SK-N-SH (cell line): ENCODE measurements around the gene ANKRD1. TPM values are rescaled to one million over a fixed set of nuclear protein-coding genes. Genes with fewer than 3 reads are reported as not detected.
A peak's percentile ranks its signal among the peaks of the same experiment; 100 is the strongest.

ENCODE experiments used
- CTCF ChIA-PET: fragments of 300-600, 350-600 bp; formaldehyde crosslinking; extraction: SDS; loops from one replicate; lab custom pipeline; 2021; lab: Yijun Ruan, JAX
- POLR2A ChIA-PET: fragments of 350-600 bp; sonication (Branson Sonifier 250); formaldehyde crosslinking; extraction: SDS; loops from one replicate; lab custom pipeline; 2020; ENCODE audit warnings: antibody characterized with exemption, inconsistent platforms; lab: Yijun Ruan, JAX
- DNase-seq: peaks from one replicate; pipeline ENCODE4 v3.0.0; 2012
- H2AFZ ChIP-seq: fragments of 200-600 bp; sonication (generic); 2 replicates; pipeline ENCODE4 v1.8.1; 2016; ENCODE audit warnings: antibody characterized with exemption, mild to moderate bottlenecking, low read depth
- H3F3A ChIP-seq: fragments of 200-600 bp; sonication (generic); replicated peaks from 2 replicates; pipeline ENCODE3; 2016; ENCODE audit warnings: antibody characterized with exemption, mild to moderate bottlenecking; ENCODE audit not compliant: insufficient read depth
- H3K27ac ChIP-seq, 2 experiments: fragments of 200-500 bp in 1 of 2; fragments of 200-600 bp in 1 of 2; sonication (Bioruptor generic) in 1 of 2; sonication (generic), shearing (Covaris generic) in 1 of 2; 2 replicates each; pipeline versions ENCODE4 v1.5.1 to v1.6.1; 2014 to 2016; ENCODE audit warnings: low read depth in 2 of 2, inconsistent platforms in 1 of 2, low read length in 1 of 2, mild to moderate bottlenecking in 1 of 2, mixed read lengths in 1 of 2
- H3K27me3 ChIP-seq: fragments of 200-600 bp; sonication (generic), shearing (Covaris generic); 2 replicates; pipeline ENCODE4 v1.6.1; 2016; ENCODE audit warnings: mixed run types; ENCODE audit not compliant: insufficient read depth
- H3K36me3 ChIP-seq, 2 experiments: fragments of 200-500 bp in 1 of 2; fragments of 200-600 bp in 1 of 2; sonication (Bioruptor generic) in 1 of 2; sonication (generic) in 1 of 2; replicated peaks in 1 of 2; 2 replicates each; pipeline versions ENCODE3 to v1.5.1; 2014 to 2016; ENCODE audit warnings: low read length in 1 of 2, mild to moderate bottlenecking in 1 of 2; ENCODE audit not compliant: insufficient read depth in 2 of 2, control insufficient read depth in 1 of 2
- H3K4me1 ChIP-seq, 2 experiments: fragments of 200-500 bp in 1 of 2; fragments of 200-600 bp in 1 of 2; sonication (Bioruptor generic) in 1 of 2; sonication (generic), shearing (Covaris generic) in 1 of 2; 2 replicates each; pipeline versions ENCODE4 v1.5.1 to v1.6.1; 2014 to 2016; ENCODE audit warnings: low read depth in 1 of 2, low read length in 1 of 2, mixed run types in 1 of 2; ENCODE audit not compliant: insufficient read depth in 2 of 2, control insufficient read depth in 1 of 2
- H3K4me2 ChIP-seq: fragments of 200-600 bp; sonication (generic), shearing (Covaris generic); 2 replicates; pipeline ENCODE4 v1.6.1; 2017; ENCODE audit warnings: mixed run types
- H3K4me3 ChIP-seq, 2 experiments: fragments of 200-500 bp in 1 of 2; fragments of 200-600 bp in 1 of 2; sonication (Bioruptor generic) in 1 of 2; sonication (generic), shearing (Covaris generic) in 1 of 2; 2 replicates each; pipeline versions ENCODE4 v1.5.1 to v1.8.1; 2014 to 2016; ENCODE audit warnings: low read depth in 2 of 2, inconsistent platforms in 1 of 2, low read length in 1 of 2, mild to moderate bottlenecking in 1 of 2, mixed read lengths in 1 of 2, moderate library complexity in 1 of 2
- H3K79me2 ChIP-seq: fragments of 200-600 bp; sonication (generic); 2 replicates; pipeline ENCODE4 v1.8.1; 2017; ENCODE audit warnings: mild to moderate bottlenecking; ENCODE audit not compliant: insufficient read depth
- H3K9ac ChIP-seq: fragments of 200-600 bp; sonication (generic); 2 replicates; pipeline ENCODE4 v1.6.1; 2017; ENCODE audit warnings: mixed run types
- H3K9me2 ChIP-seq: fragments of 200-600 bp; sonication (generic); 2 replicates; pipeline ENCODE4 v1.6.1; 2017; ENCODE audit warnings: mixed run types
- H3K9me3 ChIP-seq: fragments of 200-600 bp; sonication (generic); 2 replicates; pipeline ENCODE4 v1.6.1; 2017; ENCODE audit warnings: mixed run types, mild to moderate bottlenecking, moderate library complexity
- H4K20me1 ChIP-seq: fragments of 200-600 bp; sonication (generic); 2 replicates; pipeline ENCODE4 v1.6.1; 2017; ENCODE audit warnings: mild to moderate bottlenecking, mixed run types; ENCODE audit not compliant: insufficient read depth
- CTCF ChIP-seq: fragments of 200-600 bp; sonication (generic); IDR thresholded peaks from 2 replicates; pipeline ENCODE4 v1.6.1; 2017; ENCODE audit warnings: antibody characterized with exemption, mild to moderate bottlenecking, moderate library complexity
- EP300 ChIP-seq, 2 experiments: IDR thresholded peaks; 2 replicates each; pipeline versions ENCODE4 v1.4.0 to v1.6.1; 2012; ENCODE audit warnings: borderline replicate concordance in 1 of 2, low read depth in 1 of 2, low read length in 1 of 2
- EZH2phosphoT487 ChIP-seq: fragments of 200-600 bp; sonication (generic); IDR thresholded peaks from 2 replicates; pipeline ENCODE4 v1.6.1; 2017; ENCODE audit warnings: low read depth, mixed run types, mild to moderate bottlenecking, antibody characterized with exemption, moderate library complexity, borderline replicate concordance
- FOXJ3 ChIP-seq: sonication (generic); formaldehyde crosslinking; IDR thresholded peaks from 2 replicates; pipeline ENCODE4 v1.5.1; 2020; ENCODE audit warnings: mild to moderate bottlenecking, missing genetic modification reagents
- GABPA ChIP-seq: IDR thresholded peaks from 2 replicates; pipeline ENCODE4 v1.4.0; 2012; ENCODE audit warnings: low read depth, mild to moderate bottlenecking
- GATA2 ChIP-seq: sonication (generic); formaldehyde crosslinking; IDR thresholded peaks from 2 replicates; pipeline ENCODE4 v1.5.0; 2020; ENCODE audit warnings: mild to moderate bottlenecking, missing genetic modification reagents
- MXI1 ChIP-seq: IDR thresholded peaks from 2 replicates; pipeline ENCODE4 v1.6.1; 2012; ENCODE audit warnings: mild to moderate bottlenecking, low read depth, low read length, improper control_type of control experiment
- NRF1 ChIP-seq: IDR thresholded peaks from 2 replicates; pipeline ENCODE4 v1.6.1; 2012; ENCODE audit warnings: low read depth, mild to moderate bottlenecking, low read length
- PBX3 ChIP-seq: IDR thresholded peaks from 2 replicates; pipeline ENCODE4; 2012
- RAD21 ChIP-seq: IDR thresholded peaks from 2 replicates; pipeline ENCODE4 v1.6.1; 2012; ENCODE audit warnings: mild to moderate bottlenecking, low read length
- SIN3A ChIP-seq: IDR thresholded peaks from 2 replicates; pipeline ENCODE4 v1.6.1; 2012; ENCODE audit warnings: low read depth, mild to moderate bottlenecking, low read length, moderate library complexity, borderline replicate concordance
- SMC3 ChIP-seq: IDR thresholded peaks from 2 replicates; pipeline ENCODE4 v1.6.1; 2012; ENCODE audit warnings: low read depth, low read length, improper control_type of control experiment
- TAF1 ChIP-seq: IDR thresholded peaks from 2 replicates; pipeline ENCODE4 v1.6.1; 2012; ENCODE audit warnings: low read depth, mild to moderate bottlenecking, low read length, moderate library complexity, borderline replicate concordance
- TCF12 ChIP-seq: IDR thresholded peaks from 2 replicates; pipeline ENCODE4 v1.4.0; 2012
- YY1 ChIP-seq: IDR thresholded peaks from 2 replicates; pipeline ENCODE4 v1.4.0; 2012; ENCODE audit warnings: low read depth, mild to moderate bottlenecking
- WGBS: methylation state at CpG from one replicate; pipeline ENCODE4 v1.1.6; 2017; ENCODE audit warnings: low lambda C conversion rate; 5-methylcytosine and 5-hydroxymethylcytosine counted together
- polyA plus RNA-seq, 3 experiments: library from polyadenylated mRNA; depleted of rRNA; stranded (reverse); fragments of >200 nt; gene quantifications; 2 replicates each; pipeline ENCODE4 v1.2.3, GENCODE V29; 2012
- TF ChIP-seq, protein P1 (sequence below): IDR thresholded peaks from 2 replicates; pipeline ENCODE4 v1.4.0; 2012; ENCODE audit warnings: low read depth, borderline replicate concordance
- TF ChIP-seq, protein P2 (sequence below): IDR thresholded peaks from 2 replicates; pipeline ENCODE4 v1.4.0; 2012; ENCODE audit warnings: low read depth

The ANKRD1 gene
- polyA plus RNA-seq, 1 of the 3 experiments (the other 2 are of a cell fraction): 41.7 TPM

- 86% methylated on average over 6 of the region's 6 CpGs for WGBS
- no peaks in the 10 kb centered on the region for H4K20me1 ChIP-seq
- POLR2A ChIA-PET: no interaction called here
Measured at GRCh38 chr10:90916392-90917237, 4.3 kb downstream of the ANKRD1 start.

DNA sequence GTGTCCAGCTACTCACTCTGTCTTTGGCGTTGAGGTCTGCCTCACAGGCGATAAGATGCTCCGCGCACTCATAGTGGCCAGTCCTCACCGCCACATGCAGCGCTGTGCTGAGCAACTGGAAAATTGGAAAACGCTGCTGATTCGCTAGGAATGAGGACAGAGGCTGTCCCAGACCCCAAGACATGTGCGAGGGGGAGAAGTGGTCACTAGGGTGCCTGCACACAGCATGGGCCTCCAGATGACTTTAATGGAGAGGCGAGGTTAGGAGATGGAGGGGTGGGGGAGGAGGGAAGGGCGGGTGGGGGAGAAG lies 5.2 kb downstream of the ANKRD1 start:
- Histone ChIP-seq H3K9me3 (no peaks in the 10 kb centered on the region), H3F3A (peaks cover 70% of the 10 kb centered on the region), H3K4me2 (no peak overlapping the region), H4K20me1 (no peaks in the 10 kb centered on the region), H3K9me2 (no peaks in the 10 kb centered on the region), H3K79me2 (peaks cover 8% of the 10 kb centered on the region; the same call in 1 of the 2 replicates), H3K4me1 (peaks cover 12 to 17% of the 10 kb centered on the region in 2 experiments), H3K9ac (no peak overlapping the region), H3K27me3 (no peaks in the 10 kb centered on the region), H3K27ac (no peak overlapping the region), H2AFZ (no peak overlapping the region), H3K36me3 (peaks cover 3 to 36% of the 10 kb centered on the region in 2 experiments), H3K4me3 (no peak overlapping the region)
- ChIA-PET POLR2A (no interaction called here), CTCF (interaction anchor here (1.5 to 7.6 kb wide), 2 partner anchors 91 to 335 kb away, joined by 4 to 124 read pairs; no protein-coding TSS in a partner anchor)
- no peak for DNase-seq
- WGBS: 96% methylated on average over 11 of the region's 11 CpGs
- TF ChIP-seq TCF12 (no peak), GABPA (no peak), RAD21 (no peak), EP300 (IDR thresholded peaks at IDR 0.05; ENCODE audit: borderline replicate concordance in 1 of 2, low read depth in 1 of 2, low read length in 1 of 2) (no peak), SIN3A (no peak), NRF1 (no peak), SMC3 (no peak)
- TF ChIP-seq, protein P1, sequence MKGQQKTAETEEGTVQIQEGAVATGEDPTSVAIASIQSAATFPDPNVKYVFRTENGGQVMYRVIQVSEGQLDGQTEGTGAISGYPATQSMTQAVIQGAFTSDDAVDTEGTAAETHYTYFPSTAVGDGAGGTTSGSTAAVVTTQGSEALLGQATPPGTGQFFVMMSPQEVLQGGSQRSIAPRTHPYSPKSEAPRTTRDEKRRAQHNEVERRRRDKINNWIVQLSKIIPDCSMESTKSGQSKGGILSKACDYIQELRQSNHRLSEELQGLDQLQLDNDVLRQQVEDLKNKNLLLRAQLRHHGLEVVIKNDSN: no peak
- TF ChIP-seq, protein P2, sequence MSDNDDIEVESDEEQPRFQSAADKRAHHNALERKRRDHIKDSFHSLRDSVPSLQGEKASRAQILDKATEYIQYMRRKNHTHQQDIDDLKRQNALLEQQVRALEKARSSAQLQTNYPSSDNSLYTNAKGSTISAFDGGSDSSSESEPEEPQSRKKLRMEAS: no peak

More at GRCh38 chr10:90916392-90917237, 4.3 kb downstream of the ANKRD1 start:
- no peak for TF ChIP-seq TAF1
- no peak for TF ChIP-seq YY1
- no peak for TF ChIP-seq PBX3
- TF ChIP-seq MXI1: no peak
- no peak for TF ChIP-seq GATA2 (CRISPR knock-in tag)
- TF ChIP-seq NRF1: no peak
- TF ChIP-seq CTCF: no peak
- no peak for TF ChIP-seq FOXJ3 (CRISPR knock-in tag)
- TF ChIP-seq RAD21: no peak
- TF ChIP-seq EZH2phosphoT487: no peak
- Histone ChIP-seq H3K9ac (peak overlapping the region; percentile 8; the same call in 1 of the 2 replicates), H3K4me3 (no peak overlapping the region), H3K27ac (peak overlapping the region; percentile 62 to 91; a peak in 3 of 4 replicates), H3K4me2 (peak overlapping the region; percentile 54; the same call in 1 of the 2 replicates), H3K9me3 (no peaks in the 10 kb centered on the region), H3K9me2 (no peaks in the 10 kb centered on the region), H2AFZ (no peak overlapping the region), H3K27me3 (no peaks in the 10 kb centered on the region), H3K36me3 (peaks cover 3 to 36% of the 10 kb centered on the region in 2 experiments), H3K4me1 (peaks cover 12 to 17% of the 10 kb centered on the region in 2 experiments), H3F3A (peaks cover 65% of the 10 kb centered on the region), H3K79me2 (peaks cover 11% of the 10 kb centered on the region; the same call in 1 of the 2 replicates)
- CTCF ChIA-PET: interaction anchor here (1.1 to 3.6 kb wide), 5 partner anchors 90 to 381 kb away, joined by 3 to 21 read pairs (median 4); no protein-coding TSS in a partner anchor
- DNase-seq: no peak
